GM12864 (cell line): ENCODE data around the gene ABCC12.
"Not testable (repeated sequence)": the region's sequence is repeated elsewhere in the genome, so short reads cannot be mapped to it uniquely, and the experiment has no call there.

Experiments
- DNase-seq: peaks from one replicate; pipeline ENCODE4 v3.0.0-alpha.2; 2011; ENCODE audit warnings: low read depth
- H3K4me3 ChIP-seq: 2 replicates; pipeline ENCODE4 v1.5.1; 2011; ENCODE audit warnings: mild to moderate bottlenecking, low read depth, low read length, control low read depth
- TF ChIP-seq, protein P1 (sequence below): IDR thresholded peaks from 2 replicates; pipeline ENCODE4 v1.5.1; 2011; ENCODE audit warnings: low read depth, mild to moderate bottlenecking, moderate library complexity, low read length, control low read depth, inconsistent platforms; ENCODE audit errors: missing control alignments

Gene ABCC12

DNA sequence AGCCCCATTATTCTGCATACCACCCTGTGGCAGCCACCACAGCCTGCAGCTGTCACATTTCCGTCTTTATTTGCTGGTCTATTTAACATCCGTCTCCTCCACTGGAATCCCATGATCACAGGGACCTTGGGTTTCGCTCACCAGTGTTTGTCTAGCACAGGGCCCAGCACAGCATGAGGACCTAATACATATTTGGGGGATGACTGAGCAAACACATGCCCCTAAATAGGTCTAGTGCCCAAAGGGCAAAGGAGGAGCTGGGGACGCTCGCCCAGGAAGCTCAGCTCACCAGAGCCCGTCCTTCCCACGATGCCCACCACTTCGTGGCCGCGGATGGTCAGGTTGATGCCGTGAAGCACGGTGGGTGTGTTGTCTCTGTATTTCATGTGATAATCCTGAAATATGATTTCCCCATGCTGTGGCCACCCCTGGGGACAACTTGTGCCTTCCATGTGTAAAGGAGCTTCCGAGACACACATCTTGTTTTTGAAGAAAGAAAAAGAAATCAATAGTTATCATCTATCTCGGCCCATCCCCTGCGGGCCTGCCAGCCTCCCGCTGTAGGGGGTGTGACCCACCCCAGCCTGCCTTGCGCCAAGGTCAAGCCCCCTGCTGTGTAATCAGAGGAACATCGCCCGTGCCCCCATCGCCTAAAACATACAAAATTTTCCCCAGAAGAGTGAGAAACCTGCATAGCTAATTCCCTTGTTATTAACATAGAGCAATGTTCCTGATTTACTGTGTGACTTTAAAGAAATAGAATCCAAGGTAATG lies 21.0 kb upstream of the ABCC12 start:
- no peak for DNase-seq
- TF ChIP-seq, protein P1, sequence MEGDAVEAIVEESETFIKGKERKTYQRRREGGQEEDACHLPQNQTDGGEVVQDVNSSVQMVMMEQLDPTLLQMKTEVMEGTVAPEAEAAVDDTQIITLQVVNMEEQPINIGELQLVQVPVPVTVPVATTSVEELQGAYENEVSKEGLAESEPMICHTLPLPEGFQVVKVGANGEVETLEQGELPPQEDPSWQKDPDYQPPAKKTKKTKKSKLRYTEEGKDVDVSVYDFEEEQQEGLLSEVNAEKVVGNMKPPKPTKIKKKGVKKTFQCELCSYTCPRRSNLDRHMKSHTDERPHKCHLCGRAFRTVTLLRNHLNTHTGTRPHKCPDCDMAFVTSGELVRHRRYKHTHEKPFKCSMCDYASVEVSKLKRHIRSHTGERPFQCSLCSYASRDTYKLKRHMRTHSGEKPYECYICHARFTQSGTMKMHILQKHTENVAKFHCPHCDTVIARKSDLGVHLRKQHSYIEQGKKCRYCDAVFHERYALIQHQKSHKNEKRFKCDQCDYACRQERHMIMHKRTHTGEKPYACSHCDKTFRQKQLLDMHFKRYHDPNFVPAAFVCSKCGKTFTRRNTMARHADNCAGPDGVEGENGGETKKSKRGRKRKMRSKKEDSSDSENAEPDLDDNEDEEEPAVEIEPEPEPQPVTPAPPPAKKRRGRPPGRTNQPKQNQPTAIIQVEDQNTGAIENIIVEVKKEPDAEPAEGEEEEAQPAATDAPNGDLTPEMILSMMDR: no peak
- no peak overlapping the region for H3K4me3 ChIP-seq

DNA sequence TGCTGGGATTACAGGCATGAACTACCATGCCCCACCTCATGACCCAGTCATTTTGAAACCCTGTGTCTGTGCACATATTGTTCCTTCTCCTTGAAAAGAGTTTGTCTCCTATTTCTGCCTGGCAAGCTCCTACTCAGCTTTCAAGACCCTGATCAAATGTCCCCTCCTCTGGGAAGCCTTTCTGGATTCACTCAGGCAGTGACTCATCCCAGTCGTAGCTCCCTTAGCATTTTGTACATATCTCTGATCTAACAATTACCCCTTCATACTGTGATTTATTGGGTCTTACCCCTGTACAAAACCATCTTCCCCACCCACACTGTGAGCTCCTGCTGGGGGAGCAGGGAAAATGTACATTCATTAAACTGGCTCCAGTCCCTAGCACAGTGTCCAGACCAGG lies 18.1 kb upstream of the ABCC12 start:
- H3K4me3 ChIP-seq: no peak overlapping the region
- no peak for DNase-seq
- TF ChIP-seq, protein P1: no peak

DNA sequence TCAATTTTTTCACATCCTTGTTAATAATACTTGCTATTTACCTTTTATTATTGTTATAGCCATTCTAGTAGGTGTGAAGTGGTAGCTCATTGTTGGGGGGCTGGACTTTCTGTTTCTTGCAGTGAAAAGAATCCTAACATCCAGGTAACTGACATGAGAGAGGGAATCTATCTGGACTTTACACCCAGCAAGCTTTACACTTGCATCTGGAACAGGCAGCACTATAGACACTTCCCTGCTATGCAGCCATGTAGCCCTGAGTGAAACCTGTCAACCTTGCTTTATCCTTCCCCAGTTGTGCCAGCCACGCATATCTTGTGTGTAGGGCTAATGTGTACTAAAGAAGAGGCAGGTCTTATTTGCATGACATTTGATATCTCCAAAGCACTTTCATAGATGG lies 16.9 kb upstream of the ABCC12 start:
- no peak overlapping the region for H3K4me3 ChIP-seq
- TF ChIP-seq, protein P1: no peak
- no peak for DNase-seq

DNA sequence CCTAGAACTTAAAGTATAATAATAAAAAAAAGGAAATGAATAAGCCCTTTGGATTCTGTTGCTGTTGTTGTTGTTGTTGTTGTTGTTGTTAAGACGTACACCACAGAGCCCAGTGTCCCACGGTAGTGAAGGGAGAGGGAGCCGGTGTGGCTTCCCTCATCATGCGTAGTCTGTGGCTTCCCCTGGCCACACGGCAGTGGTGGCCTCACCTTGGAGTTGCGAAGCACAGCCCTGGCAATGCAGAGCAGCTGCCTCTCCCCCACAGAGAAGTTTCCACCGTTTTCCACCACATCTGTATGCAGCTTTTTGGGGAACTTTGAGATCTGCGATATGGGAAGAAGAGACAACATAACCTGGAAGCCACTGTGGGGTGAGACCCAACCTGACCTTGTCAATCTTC lies 14.1 kb upstream of the ABCC12 start:
- DNase-seq: no peak
- no peak overlapping the region for H3K4me3 ChIP-seq
- TF ChIP-seq, protein P1: no peak

DNA sequence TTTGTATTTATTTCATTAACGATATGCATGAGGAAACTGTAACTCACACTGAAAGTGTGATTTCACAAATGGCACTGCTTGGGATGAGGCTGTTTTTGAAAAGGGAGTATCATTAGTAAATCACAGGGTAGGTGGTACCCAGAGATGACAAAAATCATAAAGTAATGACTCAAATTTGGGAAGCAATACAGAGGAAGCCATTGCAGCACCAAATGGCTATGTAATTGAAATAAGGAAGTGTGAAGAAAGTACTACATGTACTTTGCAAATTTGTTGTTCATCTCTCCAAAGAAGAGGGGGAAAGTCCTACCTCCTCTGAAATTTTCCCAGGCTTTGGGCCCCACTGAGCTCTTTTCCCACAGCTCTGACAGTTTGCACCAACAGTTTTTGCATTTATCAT lies 12.3 kb upstream of the ABCC12 start:
- no peak for DNase-seq
- no peak overlapping the region for H3K4me3 ChIP-seq
- TF ChIP-seq, protein P1: no peak

DNA sequence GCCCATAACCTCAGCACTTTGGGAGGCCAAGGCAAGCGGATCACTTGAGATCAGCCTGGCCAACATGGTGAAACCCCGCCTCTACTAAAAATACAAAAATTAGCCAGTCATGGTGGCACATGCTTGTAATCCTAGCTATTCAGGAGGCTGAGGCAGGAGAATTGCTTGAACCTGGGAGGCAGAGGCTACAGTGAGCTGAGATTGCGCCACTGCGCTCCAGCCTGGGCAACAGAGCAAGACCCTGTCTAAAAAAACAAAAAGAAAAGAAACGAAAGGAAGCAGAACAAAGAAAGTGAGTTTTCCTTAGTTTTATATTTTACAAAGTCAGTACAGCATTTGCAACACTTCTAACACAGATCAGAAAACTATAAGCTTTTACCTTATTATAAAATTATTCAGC lies 10.8 kb upstream of the ABCC12 start:
- not testable (repeated sequence) for DNase-seq, H3K4me3 ChIP-seq

DNA sequence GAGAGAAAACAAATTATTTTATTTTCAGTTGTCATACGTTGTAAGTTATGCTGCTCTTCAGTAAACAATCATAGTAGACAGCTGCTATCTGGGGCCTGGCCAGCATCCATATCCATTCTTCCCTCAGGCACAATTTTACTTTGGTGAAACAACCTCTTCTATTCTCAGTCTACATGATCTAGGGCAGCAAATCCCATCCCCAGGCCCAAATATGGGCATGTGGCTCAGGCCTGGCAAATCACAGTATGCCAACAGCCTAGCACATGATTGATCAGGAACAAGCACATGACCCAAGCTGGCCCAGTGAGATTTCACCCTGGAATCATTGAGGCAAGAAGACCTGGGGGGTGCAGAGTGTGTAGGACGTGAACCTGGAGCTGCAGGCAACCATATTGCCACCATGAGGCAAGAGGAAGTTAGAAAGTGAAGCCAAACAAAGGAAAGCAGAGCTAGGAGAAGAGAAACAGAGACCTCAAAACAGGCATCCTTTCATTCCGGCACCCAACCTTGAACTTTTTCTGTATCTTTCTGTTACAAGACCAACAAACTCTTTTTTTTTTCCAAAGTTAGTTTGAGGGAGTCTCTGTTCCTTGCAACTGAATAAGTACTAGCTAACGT lies 10.3 kb upstream of the ABCC12 start:
- H3K4me3 ChIP-seq: no peak overlapping the region
- TF ChIP-seq, protein P1: no peak
- no peak for DNase-seq
